OCI-LY7 (cell line): ENCODE measurements around the gene ADAMTS17. TPM values are rescaled to one million over a fixed set of nuclear protein-coding genes. Genes with fewer than 3 reads are reported as not detected.

ENCODE experiments used
- BruUV-seq: library from RNA; stranded (reverse); fragments of 400-500 nt; replicated peaks from 2 replicates; lab custom pipeline; 2021; lab: Mats Ljungman, UMichigan
- CTCF ChIA-PET: fragments of 300-600 bp; sonication (Branson Sonifier 250); formaldehyde crosslinking; loops from one replicate; lab custom pipeline; 2022; ENCODE audit warnings: antibody characterized with exemption; ENCODE audit not compliant: unreplicated experiment; lab: Charles Lee
- POLR2A ChIA-PET: fragments of 300-600 bp; sonication (Branson Sonifier 250); formaldehyde crosslinking; loops from one replicate; lab custom pipeline; 2022; ENCODE audit warnings: antibody characterized with exemption; lab: Charles Lee
- DNase-seq: peaks from one replicate; pipeline ENCODE4 v3.0.0-alpha.2; 2015; ENCODE audit warnings: low spot score
- H2AFZ ChIP-seq: fragments of 200-600 bp; sonication (generic), shearing (Covaris generic); 2 replicates; pipeline ENCODE4 v1.6.1; 2014; ENCODE audit warnings: mild to moderate bottlenecking, antibody characterized with exemption, low read length, moderate library complexity
- H3K27ac ChIP-seq: fragments of 200-600 bp; sonication (generic); 2 replicates; pipeline ENCODE4 v1.5.1; 2014; ENCODE audit warnings: mixed run types, low read depth, mild to moderate bottlenecking, moderate library complexity, low read length, inconsistent platforms; ENCODE audit not compliant: poor library complexity, severe bottlenecking
- H3K36me3 ChIP-seq: fragments of 200-600 bp; sonication (generic); 2 replicates; pipeline ENCODE4 v1.6.1; 2014; ENCODE audit warnings: mild to moderate bottlenecking, antibody characterized with exemption, low read length, moderate library complexity, mixed read lengths; ENCODE audit not compliant: insufficient read depth
- H3K4me1 ChIP-seq: fragments of 200-600 bp; sonication (generic); 2 replicates; pipeline ENCODE4 v1.5.1; 2014; ENCODE audit warnings: mild to moderate bottlenecking, low read length; ENCODE audit not compliant: insufficient read depth, poor library complexity, severe bottlenecking
- H3K4me2 ChIP-seq: fragments of 200-600 bp; sonication (generic); 2 replicates; pipeline ENCODE4 v1.6.1; 2014; ENCODE audit warnings: mild to moderate bottlenecking, low read length
- H3K4me3 ChIP-seq: fragments of 200-600 bp; sonication (generic); 2 replicates; pipeline ENCODE4 v1.5.1; 2014; ENCODE audit warnings: mild to moderate bottlenecking, low read depth, low read length; ENCODE audit not compliant: poor library complexity, severe bottlenecking
- H3K79me2 ChIP-seq: fragments of 200-600 bp; sonication (generic); 2 replicates; pipeline ENCODE4 v1.6.1; 2016; ENCODE audit warnings: low read depth, mild to moderate bottlenecking, low read length, moderate library complexity, mixed read lengths; ENCODE audit not compliant: insufficient read depth
- H3K9me2 ChIP-seq: fragments of 200-600 bp; sonication (generic); 2 replicates; pipeline ENCODE4 v1.6.1; 2016; ENCODE audit warnings: mild to moderate bottlenecking, low read length, mixed read lengths; ENCODE audit not compliant: insufficient read depth
- H3K9me3 ChIP-seq: fragments of 200-600 bp; sonication (generic); 2 replicates; pipeline ENCODE4 v1.6.1; 2014; ENCODE audit warnings: mild to moderate bottlenecking, mixed run types, low read length, mixed read lengths
- H4K20me1 ChIP-seq: fragments of 200-600 bp; sonication (generic); 2 replicates; pipeline ENCODE4 v1.6.1; 2014; ENCODE audit warnings: mild to moderate bottlenecking, antibody characterized with exemption, low read length, moderate library complexity, mixed read lengths; ENCODE audit not compliant: insufficient read depth
- EZH2phosphoT487 ChIP-seq: fragments of 200-600 bp; sonication (generic); IDR thresholded peaks from 2 replicates; pipeline ENCODE4 v1.6.1; 2018; ENCODE audit warnings: low read depth, borderline replicate concordance, mild to moderate bottlenecking, mixed run types, antibody characterized with exemption, low read length, moderate library complexity, mixed read lengths
- intact Hi-C: fragments of 100-400 bp; cut with micrococcal nuclease; formaldehyde crosslinking; loops from one replicate; pipeline ENCODE4 v1.10.0; 2022; ENCODE audit not compliant: unreplicated experiment
- total RNA-seq, 2 experiments: library from RNA; depleted of rRNA in 1 of 2; stranded (reverse); fragments of >200 nt in 1 of 2; shearing (Covaris generic) in 1 of 2; gene quantifications; 2 replicates each; pipeline ENCODE4 v1.2.3, GENCODE V29; 2014 to 2022
- TF ChIP-seq, protein P1 (sequence below): fragments of 200-600 bp; sonication (generic); conservative IDR thresholded peaks from 2 replicates; pipeline ENCODE4 v1.5.1; 2014; ENCODE audit warnings: mild to moderate bottlenecking, antibody characterized with exemption, low read length, moderate library complexity, mixed read lengths

Gene ADAMTS17
- total RNA-seq, 2 experiments from 2014 or later = not detected

DNA sequence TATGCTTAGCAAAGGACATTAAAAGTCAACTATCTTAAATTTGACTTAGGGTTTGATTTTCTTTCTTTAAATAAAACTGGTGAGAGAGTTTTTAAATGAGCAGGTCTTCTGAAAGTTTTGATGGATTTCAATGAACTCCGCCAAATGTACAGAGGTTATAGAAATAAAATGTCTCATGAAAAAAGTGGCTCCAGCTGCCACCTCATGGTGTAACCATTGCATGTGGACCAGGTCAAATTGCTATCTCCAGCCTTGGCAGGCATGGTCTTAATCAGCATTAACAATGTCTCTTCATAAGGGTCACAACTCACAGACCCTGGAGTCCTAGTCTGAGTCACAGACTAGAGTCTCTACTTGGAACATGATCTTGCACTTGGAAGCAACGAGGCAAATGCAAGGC is 182.3 kb downstream of the ADAMTS17 start:
- POLR2A ChIA-PET = no interaction called here
- TF ChIP-seq, protein P1, sequence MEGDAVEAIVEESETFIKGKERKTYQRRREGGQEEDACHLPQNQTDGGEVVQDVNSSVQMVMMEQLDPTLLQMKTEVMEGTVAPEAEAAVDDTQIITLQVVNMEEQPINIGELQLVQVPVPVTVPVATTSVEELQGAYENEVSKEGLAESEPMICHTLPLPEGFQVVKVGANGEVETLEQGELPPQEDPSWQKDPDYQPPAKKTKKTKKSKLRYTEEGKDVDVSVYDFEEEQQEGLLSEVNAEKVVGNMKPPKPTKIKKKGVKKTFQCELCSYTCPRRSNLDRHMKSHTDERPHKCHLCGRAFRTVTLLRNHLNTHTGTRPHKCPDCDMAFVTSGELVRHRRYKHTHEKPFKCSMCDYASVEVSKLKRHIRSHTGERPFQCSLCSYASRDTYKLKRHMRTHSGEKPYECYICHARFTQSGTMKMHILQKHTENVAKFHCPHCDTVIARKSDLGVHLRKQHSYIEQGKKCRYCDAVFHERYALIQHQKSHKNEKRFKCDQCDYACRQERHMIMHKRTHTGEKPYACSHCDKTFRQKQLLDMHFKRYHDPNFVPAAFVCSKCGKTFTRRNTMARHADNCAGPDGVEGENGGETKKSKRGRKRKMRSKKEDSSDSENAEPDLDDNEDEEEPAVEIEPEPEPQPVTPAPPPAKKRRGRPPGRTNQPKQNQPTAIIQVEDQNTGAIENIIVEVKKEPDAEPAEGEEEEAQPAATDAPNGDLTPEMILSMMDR = no peak
- TF ChIP-seq EZH2phosphoT487 = no peak
- H3K79me2 ChIP-seq = no peaks in the 10 kb centered on the region
- intact Hi-C loops = no loop called here
- no peaks in the 10 kb centered on the region for H4K20me1 ChIP-seq
- no peak overlapping the region for H3K4me2 ChIP-seq
- H3K36me3 ChIP-seq = no peaks in the 10 kb centered on the region
- no peaks in the 10 kb centered on the region for H3K9me2 ChIP-seq
- H3K4me1 ChIP-seq = no peaks in the 10 kb centered on the region
- H3K9me3 ChIP-seq = no peaks in the 10 kb centered on the region
- H3K4me3 ChIP-seq = no peak overlapping the region
- no peak for DNase-seq
- CTCF ChIA-PET = no interaction called here
- BruUV-seq = no TSS peak
- no peak overlapping the region for H3K27ac ChIP-seq
- no peak overlapping the region for H2AFZ ChIP-seq

DNA sequence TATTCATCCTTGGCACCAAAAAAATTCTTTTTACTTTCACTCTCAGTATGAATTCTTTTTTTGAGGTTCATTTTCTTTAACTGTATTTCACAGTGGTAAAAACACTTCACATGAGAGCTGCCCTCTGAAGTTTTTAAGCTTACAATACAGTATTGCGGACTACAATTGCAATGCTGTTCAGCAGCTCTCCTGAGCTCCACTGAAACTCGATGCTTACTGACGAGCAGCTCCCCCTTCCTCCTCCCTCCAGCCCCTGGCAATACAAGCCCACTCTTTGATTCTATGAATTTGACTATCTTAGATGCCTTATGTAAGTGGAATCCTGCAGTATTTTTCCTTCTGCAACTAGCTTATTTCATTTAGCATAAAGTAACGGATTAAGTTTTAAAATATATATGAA is 183.4 kb downstream of the ADAMTS17 start:
- TF ChIP-seq, protein P1 = no peak
- no peak for TF ChIP-seq EZH2phosphoT487
- no peaks in the 10 kb centered on the region for H4K20me1 ChIP-seq
- no TSS peak for BruUV-seq
- H2AFZ ChIP-seq = no peak overlapping the region
- no peak overlapping the region for H3K4me2 ChIP-seq
- H3K36me3 ChIP-seq = no peaks in the 10 kb centered on the region
- no peaks in the 10 kb centered on the region for H3K79me2 ChIP-seq
- ChIA-PET CTCF (no interaction called here), POLR2A (no interaction called here)
- intact Hi-C loops = no loop called here
- no peaks in the 10 kb centered on the region for H3K9me2 ChIP-seq
- H3K4me3 ChIP-seq = no peak overlapping the region
- H3K27ac ChIP-seq = no peak overlapping the region
- no peaks in the 10 kb centered on the region for H3K4me1 ChIP-seq
- no peaks in the 10 kb centered on the region for H3K9me3 ChIP-seq
- no peak for DNase-seq

- Histone ChIP-seq H3K9me2 (no peaks in the 10 kb centered on the region), H3K79me2 (no peaks in the 10 kb centered on the region), H3K27ac (no peak overlapping the region), H3K4me2 (no peak overlapping the region), H3K4me1 (no peaks in the 10 kb centered on the region), H3K4me3 (no peak overlapping the region), H2AFZ (no peak overlapping the region), H3K36me3 (no peaks in the 10 kb centered on the region), H3K9me3 (no peaks in the 10 kb centered on the region), H4K20me1 (no peaks in the 10 kb centered on the region)
- ChIA-PET CTCF (no interaction called here), POLR2A (no interaction called here)
- intact Hi-C loops = no loop called here
- no TSS peak for BruUV-seq
- TF ChIP-seq, protein P1 = no peak
- no peak for TF ChIP-seq EZH2phosphoT487
- no peak for DNase-seq
Observed at GRCh38 chr15:100156201-100156600, 185.6 kb downstream of the ADAMTS17 start.
